ENCODE data around the gene FAM161A.

DNA sequence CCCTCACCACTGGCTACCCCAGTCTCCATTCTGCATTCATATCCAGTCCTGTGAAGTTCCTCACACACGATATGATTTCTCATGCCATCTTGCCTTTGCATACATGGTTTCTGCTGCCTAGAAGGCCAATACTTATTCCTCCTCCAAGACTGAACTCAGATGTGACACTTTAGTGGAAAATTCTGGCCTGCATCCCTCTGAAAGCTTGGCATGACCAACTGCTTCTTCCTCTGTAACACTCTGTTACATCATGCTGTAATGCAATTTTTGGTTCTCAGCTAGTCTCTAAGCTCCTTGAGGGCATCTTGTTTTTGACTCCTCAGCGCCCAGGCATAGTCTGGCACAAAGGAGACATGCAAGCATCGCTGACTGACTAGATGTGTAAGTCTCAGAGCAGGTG lies 12.6 kb downstream of the FAM161A start:
- TF ChIP-seq EZH2 (IDR thresholded peaks at IDR 0.05; ENCODE audit: borderline replicate concordance, insufficient read depth, low read length, poor library complexity, severe bottlenecking) (no peak), RAD21 (conservative IDR thresholded peaks at IDR 0.05) (no peak), POLR2AphosphoS5 (IDR thresholded peaks at IDR 0.05) (no peak), MXI1 (conservative IDR thresholded peaks at IDR 0.05; ENCODE audit: poor library complexity, severe bottlenecking) (no peak), EP300 (conservative IDR thresholded peaks at IDR 0.05; ENCODE audit: poor library complexity, severe bottlenecking) (no peak)
- TF ChIP-seq, protein P1, sequence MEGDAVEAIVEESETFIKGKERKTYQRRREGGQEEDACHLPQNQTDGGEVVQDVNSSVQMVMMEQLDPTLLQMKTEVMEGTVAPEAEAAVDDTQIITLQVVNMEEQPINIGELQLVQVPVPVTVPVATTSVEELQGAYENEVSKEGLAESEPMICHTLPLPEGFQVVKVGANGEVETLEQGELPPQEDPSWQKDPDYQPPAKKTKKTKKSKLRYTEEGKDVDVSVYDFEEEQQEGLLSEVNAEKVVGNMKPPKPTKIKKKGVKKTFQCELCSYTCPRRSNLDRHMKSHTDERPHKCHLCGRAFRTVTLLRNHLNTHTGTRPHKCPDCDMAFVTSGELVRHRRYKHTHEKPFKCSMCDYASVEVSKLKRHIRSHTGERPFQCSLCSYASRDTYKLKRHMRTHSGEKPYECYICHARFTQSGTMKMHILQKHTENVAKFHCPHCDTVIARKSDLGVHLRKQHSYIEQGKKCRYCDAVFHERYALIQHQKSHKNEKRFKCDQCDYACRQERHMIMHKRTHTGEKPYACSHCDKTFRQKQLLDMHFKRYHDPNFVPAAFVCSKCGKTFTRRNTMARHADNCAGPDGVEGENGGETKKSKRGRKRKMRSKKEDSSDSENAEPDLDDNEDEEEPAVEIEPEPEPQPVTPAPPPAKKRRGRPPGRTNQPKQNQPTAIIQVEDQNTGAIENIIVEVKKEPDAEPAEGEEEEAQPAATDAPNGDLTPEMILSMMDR (IDR thresholded peaks at IDR 0.05; ENCODE audit: poor library complexity, severe bottlenecking): no peak
- TF ChIP-seq, protein P2, sequence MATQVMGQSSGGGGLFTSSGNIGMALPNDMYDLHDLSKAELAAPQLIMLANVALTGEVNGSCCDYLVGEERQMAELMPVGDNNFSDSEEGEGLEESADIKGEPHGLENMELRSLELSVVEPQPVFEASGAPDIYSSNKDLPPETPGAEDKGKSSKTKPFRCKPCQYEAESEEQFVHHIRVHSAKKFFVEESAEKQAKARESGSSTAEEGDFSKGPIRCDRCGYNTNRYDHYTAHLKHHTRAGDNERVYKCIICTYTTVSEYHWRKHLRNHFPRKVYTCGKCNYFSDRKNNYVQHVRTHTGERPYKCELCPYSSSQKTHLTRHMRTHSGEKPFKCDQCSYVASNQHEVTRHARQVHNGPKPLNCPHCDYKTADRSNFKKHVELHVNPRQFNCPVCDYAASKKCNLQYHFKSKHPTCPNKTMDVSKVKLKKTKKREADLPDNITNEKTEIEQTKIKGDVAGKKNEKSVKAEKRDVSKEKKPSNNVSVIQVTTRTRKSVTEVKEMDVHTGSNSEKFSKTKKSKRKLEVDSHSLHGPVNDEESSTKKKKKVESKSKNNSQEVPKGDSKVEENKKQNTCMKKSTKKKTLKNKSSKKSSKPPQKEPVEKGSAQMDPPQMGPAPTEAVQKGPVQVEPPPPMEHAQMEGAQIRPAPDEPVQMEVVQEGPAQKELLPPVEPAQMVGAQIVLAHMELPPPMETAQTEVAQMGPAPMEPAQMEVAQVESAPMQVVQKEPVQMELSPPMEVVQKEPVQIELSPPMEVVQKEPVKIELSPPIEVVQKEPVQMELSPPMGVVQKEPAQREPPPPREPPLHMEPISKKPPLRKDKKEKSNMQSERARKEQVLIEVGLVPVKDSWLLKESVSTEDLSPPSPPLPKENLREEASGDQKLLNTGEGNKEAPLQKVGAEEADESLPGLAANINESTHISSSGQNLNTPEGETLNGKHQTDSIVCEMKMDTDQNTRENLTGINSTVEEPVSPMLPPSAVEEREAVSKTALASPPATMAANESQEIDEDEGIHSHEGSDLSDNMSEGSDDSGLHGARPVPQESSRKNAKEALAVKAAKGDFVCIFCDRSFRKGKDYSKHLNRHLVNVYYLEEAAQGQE (IDR thresholded peaks at IDR 0.05; ENCODE audit: borderline replicate concordance): no peak

Data from neural cell (in vitro differentiated cells).